ENCODE data around the gene ARAP1.

DNA sequence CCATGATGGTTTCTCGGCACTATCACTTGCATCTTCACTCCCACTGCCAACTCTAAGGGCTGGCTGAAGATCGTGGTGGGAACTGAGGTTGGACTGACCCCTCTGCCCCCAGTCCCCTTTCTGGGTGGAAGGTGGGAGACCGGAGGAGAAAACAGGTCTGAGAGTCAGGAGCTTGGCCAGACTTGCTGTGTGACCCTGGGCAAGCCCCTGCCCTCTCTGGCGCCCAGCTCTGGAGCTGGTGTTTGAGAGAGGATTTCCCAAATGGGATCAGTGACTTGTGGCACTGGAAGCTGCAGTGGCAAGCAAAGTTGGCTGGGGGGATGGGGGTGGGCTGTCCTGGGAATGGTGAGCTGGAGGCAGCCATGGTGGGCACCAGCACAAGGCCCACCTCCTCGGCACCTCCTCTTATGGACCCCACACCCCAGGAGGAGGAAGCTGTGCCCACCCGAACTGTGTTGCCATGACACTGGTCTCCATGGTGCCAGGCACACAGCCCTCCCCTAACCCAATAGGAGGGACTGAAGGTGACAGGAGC, 71.5 kb downstream of the ARAP1 start:
- TF ChIP-seq POLR2A (IDR thresholded peaks at IDR 0.05; ENCODE audit: low read depth, low read length) (peak; percentile 25; the same call in 1 of the 2 replicates), POLR2AphosphoS5 (IDR thresholded peaks at IDR 0.05; ENCODE audit: low read depth, low read length) (no peak)

All from GM12892 (cell line).